Endometrial microvascular endothelial cells (primary cell): Measurements from ENCODE around the gene ZFAND6. TPM values are rescaled to one million over a fixed set of nuclear protein-coding genes. Genes with fewer than 3 reads are reported as not detected.
"Not testable (repeated sequence)": the region's sequence is repeated elsewhere in the genome, so short reads cannot be mapped to it uniquely, and the experiment has no call there.

ENCODE experiments used
- in situ Hi-C: cut with HindIII; loops from 2 replicates; pipeline ENCODE4 v1.10.0; 2017; ENCODE audit warnings: low sequenced_read_pairs, low pct_unique_long_range_greater_than_20kb; ENCODE audit errors: inconsistent ontology term
- total RNA-seq: library from RNA; depleted of rRNA; stranded (reverse); fragments of >200 nt; gene quantifications from one replicate; pipeline ENCODE4 v1.2.3, GENCODE V29; 2015; ENCODE audit errors: inconsistent ontology term

ZFAND6 gene
- 80.5 TPM for total RNA-seq

GRCh38 chr15:80058851-80059785 is at the start of gene ZFAND6:
ZFAND6 (plus strand) TSS chr15:80059676; CDS start chr15:80120345, 60,669 bp downstream.
- in situ Hi-C loops: no loop called here

DNA sequence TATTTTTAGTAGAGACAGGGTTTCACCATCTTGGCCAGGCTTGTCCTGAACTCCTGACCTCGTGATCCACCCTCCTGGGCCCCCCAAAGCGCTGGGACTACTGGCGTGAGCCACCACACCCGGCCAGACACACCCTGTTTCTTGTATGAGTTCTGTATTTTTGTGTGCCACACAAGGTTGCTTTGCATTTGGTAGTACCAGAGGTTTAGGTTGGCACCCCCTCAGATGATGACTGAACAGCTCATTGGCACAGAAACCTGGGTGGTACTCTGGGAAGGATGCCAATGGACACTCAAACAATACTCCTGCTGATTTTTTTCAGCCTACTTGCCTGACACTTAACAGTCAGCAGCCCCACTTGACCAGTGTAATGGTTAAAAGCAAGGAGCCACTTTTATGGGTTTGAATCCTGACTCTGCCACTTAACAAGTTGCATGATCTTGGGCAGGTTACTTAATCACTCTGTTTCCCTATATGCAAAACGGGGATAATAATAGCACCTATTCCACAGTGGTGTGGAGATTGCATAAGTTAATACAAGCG is 49.3 kb upstream of the ZFAND6 start:
- in situ Hi-C loops: no loop called here

DNA sequence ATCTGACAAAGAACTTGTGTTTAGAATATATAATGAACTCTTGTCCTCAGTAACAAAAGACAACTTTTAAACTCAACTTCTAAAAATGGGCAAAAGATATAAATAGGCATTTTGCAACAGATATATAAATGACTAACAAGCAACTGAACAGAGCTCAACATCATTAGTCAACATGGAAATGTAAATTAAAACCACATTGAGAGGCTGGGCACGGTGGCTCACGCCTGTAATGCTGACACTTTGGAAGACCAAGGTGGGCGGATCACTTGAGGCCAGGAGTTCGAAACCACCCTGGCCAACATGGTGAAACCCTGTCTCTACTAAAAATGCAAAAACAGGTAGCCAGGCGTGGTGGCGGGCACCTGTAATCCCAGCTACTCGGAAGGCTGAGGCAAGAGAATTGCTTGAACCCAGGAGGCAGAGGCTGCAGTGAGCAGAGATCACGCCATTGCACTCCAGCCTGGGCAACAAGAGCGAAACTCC is 48.4 kb upstream of the ZFAND6 start:
- in situ Hi-C loops: not testable (repeated sequence)

DNA sequence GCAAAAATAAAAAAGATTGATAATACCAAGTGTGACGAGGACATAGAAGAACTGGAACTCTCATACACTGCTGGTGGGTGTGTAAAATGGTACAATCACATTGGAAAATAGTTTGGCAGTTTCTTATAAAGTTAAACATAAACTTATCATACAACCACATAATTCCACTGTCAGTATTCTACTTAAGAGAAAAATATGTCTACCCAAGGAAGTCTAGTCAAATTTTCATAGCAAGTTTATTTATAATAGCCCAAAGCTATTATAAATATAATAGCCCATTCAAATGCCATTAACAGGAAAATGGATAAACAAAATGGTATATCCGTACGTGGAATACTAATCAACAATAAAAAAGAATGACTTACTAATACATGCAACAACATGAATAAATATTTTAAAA is 47.9 kb upstream of the ZFAND6 start:
- in situ Hi-C loops: no loop called here

GRCh38 chr15:80012060-80012726 is 47.3 kb upstream of the ZFAND6 start:
- in situ Hi-C loops: no loop called here

GRCh38 chr15:80014186-80014585 is 45.3 kb upstream of the ZFAND6 start:
- in situ Hi-C loops: not testable (repeated sequence)

DNA sequence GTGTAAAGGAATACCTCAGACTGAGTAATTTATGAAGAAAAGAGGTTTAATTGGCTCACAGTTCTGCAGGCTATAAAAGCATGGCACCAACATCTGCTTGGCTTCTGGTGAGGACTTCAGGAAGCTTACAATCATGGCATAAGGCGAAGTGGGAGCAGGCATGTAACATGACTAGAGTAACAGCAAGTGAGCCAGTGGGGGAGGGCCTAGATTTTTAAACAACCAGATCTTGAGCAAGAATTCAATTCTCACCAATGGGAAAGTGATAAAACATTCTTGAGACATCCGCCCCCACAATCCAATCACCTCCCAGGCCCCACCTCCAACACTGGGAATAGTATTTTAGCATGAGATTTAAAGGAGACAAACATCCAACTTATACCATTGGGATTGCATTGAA is 44.3 kb upstream of the ZFAND6 start:
- in situ Hi-C loops: no loop called here

DNA sequence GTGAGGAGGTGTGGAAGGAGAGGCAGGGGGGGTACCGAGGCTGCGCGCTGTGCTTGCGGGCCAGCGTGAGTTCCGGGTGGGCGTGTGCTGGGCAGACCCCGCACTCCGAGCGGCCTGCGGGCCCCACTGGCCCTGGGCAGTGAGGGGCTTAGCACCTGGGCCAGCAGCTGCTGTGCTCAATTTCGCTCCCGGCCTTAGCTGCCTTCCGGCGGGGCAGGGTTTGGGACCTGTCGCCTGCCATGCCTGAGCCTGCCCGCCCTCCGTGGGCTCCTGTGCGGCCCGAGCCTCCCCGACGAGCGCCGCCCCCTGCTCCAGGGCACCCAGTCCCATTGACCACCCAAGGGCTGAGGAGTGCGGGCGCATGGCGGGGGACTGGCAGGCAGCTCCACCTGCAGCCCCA is 43.0 kb upstream of the ZFAND6 start:
- in situ Hi-C loops: not testable (repeated sequence)

GRCh38 chr15:80017139-80017538 is 42.3 kb upstream of the ZFAND6 start:
- in situ Hi-C loops: not testable (repeated sequence)

DNA sequence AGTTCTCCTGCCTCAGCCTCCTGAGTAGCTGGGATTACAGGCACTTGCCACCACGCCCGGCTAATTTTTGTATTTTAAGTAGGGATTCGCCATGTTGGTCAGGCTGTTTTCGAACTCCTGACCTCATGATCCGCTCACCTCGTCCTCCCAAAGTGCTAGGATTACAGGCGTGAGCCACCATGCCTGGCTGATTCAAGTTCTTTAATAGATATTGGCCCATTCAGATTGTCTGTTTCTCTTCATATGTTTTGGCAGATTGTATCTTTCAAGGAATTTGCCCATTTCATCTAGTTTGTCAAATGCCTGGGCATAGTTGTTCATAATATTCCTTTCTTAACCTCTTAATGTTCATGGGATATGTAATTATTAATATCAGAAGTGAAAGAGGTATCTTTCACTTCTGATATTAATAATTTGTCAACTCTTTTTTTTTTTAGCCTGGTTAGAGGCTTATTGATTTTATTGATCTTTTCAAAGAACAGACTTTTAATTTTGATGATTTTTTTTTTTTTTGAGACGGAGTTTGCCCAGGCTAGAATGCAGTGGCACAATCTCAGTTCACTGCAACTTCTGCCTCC is 40.2 kb upstream of the ZFAND6 start:
- in situ Hi-C loops: no loop called here

GRCh38 chr15:80020149-80020548 is 39.3 kb upstream of the ZFAND6 start:
- in situ Hi-C loops: not testable (repeated sequence)

GRCh38 chr15:80020731-80021130 is 38.7 kb upstream of the ZFAND6 start:
- in situ Hi-C loops: no loop called here

DNA sequence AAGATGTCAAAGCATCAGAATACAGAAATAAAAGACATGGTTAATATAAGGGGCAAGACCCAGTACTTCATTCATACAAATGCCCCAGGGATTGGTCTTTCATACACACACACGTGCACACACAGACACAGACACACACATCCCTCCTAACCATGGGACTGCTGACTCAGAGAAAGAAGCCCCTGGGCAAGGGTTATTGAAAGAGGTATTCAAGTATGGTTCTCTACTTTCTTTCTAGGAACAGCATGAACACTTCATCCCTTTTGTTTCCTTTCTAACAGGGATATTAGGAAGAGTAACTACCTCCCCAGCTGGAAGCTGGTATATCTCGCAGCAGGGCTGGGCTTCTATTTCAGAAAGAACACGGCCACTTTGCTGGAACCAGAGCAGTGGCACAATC is 33.2 kb upstream of the ZFAND6 start:
- in situ Hi-C loops: no loop called here

DNA sequence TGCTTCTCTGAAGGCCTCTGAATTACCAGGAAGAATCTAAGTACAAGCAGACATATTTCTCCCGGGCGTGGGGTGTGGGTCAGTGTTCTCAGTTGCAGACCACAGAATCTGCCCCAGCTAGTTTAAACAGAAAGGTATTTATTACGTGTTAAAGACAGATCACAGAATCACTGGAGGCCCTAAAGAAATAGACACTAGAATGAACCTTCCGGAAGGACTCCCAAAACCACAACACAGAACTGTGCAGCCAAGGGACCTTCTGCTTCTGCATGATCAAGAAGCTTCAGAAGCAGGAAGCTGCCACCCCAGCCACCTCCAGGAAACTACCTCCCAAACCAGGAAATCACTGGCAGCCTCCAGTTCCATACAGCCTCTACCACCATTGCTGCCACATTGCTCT is 32.7 kb upstream of the ZFAND6 start:
- in situ Hi-C loops: no loop called here

- in situ Hi-C loops: no loop called here
These were observed 30.5 kb upstream of the ZFAND6 start for GRCh38 chr15:80028937-80029336.

- in situ Hi-C loops: no loop called here
These were observed 27.6 kb upstream of the ZFAND6 start for GRCh38 chr15:80031841-80032240.

GRCh38 chr15:80034629-80035028 is 24.8 kb upstream of the ZFAND6 start:
- in situ Hi-C loops: no loop called here

GRCh38 chr15:80036071-80036470 is 23.4 kb upstream of the ZFAND6 start:
- in situ Hi-C loops: no loop called here

- in situ Hi-C loops: no loop called here
These were observed 17.8 kb upstream of the ZFAND6 start for GRCh38 chr15:80041494-80042253.
